Right ventricle myocardium inferior (tissue), 1 donor: ENCODE data around the gene SEH1L. TPM values are rescaled to one million over a fixed set of nuclear protein-coding genes. Genes with fewer than 3 reads are reported as not detected.
A peak's percentile ranks its signal among the peaks of the same experiment; 100 is the strongest.

Source experiments
- ATAC-seq: fragments of 200-7000 bp; cut with Tn5 transposase; one replicate; pipeline ENCODE4 v1.9.1; 2020; ENCODE audit warnings: mild to moderate bottlenecking, moderate library complexity
- DNase-seq: peaks from one replicate; pipeline ENCODE4 v3.0.0; 2021; ENCODE audit errors: missing footprints
- intact Hi-C: fragments of 100-400 bp; cut with DNase I; formaldehyde crosslinking; loops from one replicate; pipeline ENCODE4 v1.11.0; 2022
- total RNA-seq: library from RNA; stranded (reverse); fragmentation: NEBNext Ultra II Directional; extraction: Animal tissue kit (Norgen Biotek cat#: 25700); gene quantifications from one replicate; pipeline ENCODE4 v1.2.1, GENCODE V29; 2021
- donor health status: DM: no; HTN: yes; CAD: no; lungs with severe emphysema.

The SEH1L gene
- total RNA-seq, 1 donor from 2014 or later = 19.7 TPM

GRCh38 chr18:13017247-13017875, 69.5 kb downstream of the SEH1L start:
- ATAC-seq (no peak), DNase-seq (no peak)
- intact Hi-C loops = no loop called here

GRCh38 chr18:13018374-13018773, 70.6 kb downstream of the SEH1L start:
- intact Hi-C loops = no loop called here
- ATAC-seq = no peak

GRCh38 chr18:13019301-13019700, 71.5 kb downstream of the SEH1L start:
- ATAC-seq (no peak), DNase-seq (no peak)
- intact Hi-C loops = no loop called here

More at GRCh38 chr18:13018374-13018773, 70.6 kb downstream of the SEH1L start:
- DNase-seq = no peak

GRCh38 chr18:13022644-13023043, 74.8 kb downstream of the SEH1L start:
- intact Hi-C loops = no loop called here
- ATAC-seq = no peak
- no peak for DNase-seq

- intact Hi-C loops = loop anchor here (5.0 kb wide), 2 partner anchors 47 to 62 kb away; no protein-coding TSS in a partner anchor
- no peak for DNase-seq
- ATAC-seq = no peak
Measured at GRCh38 chr18:13025233-13025632, 77.4 kb downstream of the SEH1L start.

- DNase-seq = no peak
- intact Hi-C loops = loop anchor here (5.0 kb wide), 2 partner anchors 46 to 61 kb away; no protein-coding TSS in a partner anchor
- ATAC-seq = no peak
Measured at GRCh38 chr18:13026583-13027270, 78.9 kb downstream of the SEH1L start.

- DNase-seq (no peak), ATAC-seq (peak; percentile 81)
- intact Hi-C loops = loop anchor here (5.0 kb wide), 2 partner anchors 43 to 58 kb away; no protein-coding TSS in a partner anchor
Measured at GRCh38 chr18:13028869-13029268, 81.1 kb downstream of the SEH1L start.

- intact Hi-C loops = no loop called here
- ATAC-seq = no peak
- DNase-seq = no peak
Measured at GRCh38 chr18:13032173-13032572, 84.4 kb downstream of the SEH1L start.

GRCh38 chr18:13035249-13035914, 87.6 kb downstream of the SEH1L start:
- intact Hi-C loops = no loop called here
- ATAC-seq (no peak), DNase-seq (no peak)

GRCh38 chr18:13036622-13037320, 89.0 kb downstream of the SEH1L start:
- intact Hi-C loops = no loop called here
- DNase-seq (no peak), ATAC-seq (no peak)

Other genes starting within 250 kb of the SEH1L start
- 3.4 TPM for gene CEP76, start 245.3 kb upstream of the SEH1L start, total RNA-seq
- 39.8 TPM for gene PSMG2, start 245.0 kb upstream of the SEH1L start, total RNA-seq
- 11.2 TPM for gene PTPN2, start 63.8 kb upstream of the SEH1L start, total RNA-seq
- gene CEP192, start 43.4 kb downstream of the SEH1L start, total RNA-seq = 25.6 TPM